ENCODE data around the gene AARS2.
A peak's percentile ranks its signal among the peaks of the same experiment; 100 is the strongest.
"Not testable (repeated sequence)": the region's sequence is repeated elsewhere in the genome, so short reads cannot be mapped to it uniquely, and the experiment has no call there.

Gene AARS2

DNA sequence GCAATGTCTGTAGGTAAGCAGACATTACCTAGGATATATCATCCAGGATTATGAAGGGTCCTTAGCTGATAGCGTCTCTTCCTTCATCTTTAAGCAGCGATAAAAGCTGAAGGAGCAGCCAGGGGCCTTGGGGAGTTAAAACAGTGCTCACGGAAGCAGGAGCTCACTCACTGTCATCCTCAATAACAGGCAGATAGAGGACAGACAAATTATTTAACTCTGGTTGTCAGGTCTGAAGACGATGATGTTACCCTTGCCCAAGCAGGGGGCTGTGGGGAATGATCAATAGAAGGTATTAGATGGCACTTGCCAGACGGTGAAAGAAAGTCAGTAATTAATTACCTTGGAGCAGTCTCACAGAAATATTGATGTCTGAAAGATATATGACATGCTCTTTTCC, 16.7 kb upstream of the AARS2 start:
- DNase-seq = no peak

DNA sequence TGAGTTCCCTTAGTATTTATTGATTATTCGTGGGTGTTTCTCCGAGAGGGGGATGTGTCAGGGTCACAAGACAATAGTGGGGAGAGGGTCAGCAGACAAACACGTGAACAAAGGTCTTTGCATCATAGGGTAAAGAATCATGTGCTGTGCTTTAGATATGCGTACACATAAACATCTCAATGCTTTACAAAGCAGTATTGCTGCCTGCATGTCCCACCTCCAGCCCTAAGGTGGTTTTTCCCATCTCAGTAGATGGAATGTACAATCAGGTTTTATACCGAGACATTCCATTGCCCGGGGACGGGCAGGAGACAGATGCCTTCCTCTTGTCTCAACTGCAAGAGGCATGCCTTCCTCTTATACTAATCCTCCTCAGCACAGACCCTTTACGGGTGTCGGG, 15.1 kb upstream of the AARS2 start:
- DNase-seq = not testable (repeated sequence)

DNA sequence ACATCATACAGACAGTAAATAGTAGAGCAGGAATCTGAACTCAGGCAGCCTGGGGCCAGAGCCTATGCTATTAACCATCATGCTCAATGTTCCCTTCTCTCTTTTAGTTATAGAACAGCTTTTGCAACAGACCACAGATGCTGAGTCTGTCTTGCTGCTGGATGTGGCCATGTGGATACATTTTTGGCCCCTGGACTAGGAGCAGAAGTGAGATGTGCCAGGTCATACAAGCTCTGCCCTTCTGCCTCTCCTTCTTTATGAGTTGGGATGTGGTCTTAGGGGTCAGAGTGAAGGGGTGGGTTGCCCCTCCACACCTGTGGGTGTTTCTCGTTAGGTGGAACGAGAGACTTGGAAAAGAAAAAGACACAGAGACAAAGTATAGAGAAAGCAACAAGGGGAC, 14.6 kb upstream of the AARS2 start:
- DNase-seq = no peak

DNA sequence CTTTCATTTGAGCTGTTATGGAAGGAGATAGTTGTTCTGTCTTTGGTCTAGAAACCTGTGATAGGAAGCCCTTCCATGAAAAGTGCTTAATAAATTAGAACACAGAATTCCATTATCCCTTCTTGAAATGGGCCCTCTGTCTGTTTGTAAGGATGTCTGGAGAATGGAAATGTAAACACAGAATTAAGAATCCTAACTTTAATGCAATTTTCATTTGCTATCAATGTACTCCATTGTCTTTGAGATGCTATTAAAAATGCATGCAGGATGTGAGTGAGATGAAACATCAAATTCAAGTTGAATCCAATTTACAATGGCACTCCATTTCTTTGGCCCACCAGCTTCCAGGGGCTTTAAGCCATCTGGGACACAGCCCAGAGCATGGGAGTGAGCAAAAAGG, 13.9 kb upstream of the AARS2 start:
- no peak for DNase-seq

DNA sequence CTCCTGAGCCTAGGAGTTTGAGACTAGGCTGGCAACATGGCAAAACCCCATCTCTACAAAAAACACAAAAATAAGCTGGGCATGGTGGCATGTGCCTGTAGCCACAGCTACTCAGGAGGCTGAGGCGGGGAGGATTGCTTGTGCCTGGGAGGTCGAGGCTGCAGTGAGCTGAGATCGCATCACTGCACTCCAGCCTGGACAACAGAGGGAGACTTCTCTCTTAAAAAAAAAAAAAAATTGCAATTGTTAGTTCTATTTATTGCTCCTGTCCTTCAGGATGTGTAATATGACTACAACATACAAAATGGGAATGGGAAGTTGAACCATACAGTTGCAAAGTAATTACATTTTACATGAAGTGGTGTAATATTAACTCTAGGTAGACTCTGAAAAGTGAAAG, 8.1 kb upstream of the AARS2 start:
- no peak for DNase-seq

DNA sequence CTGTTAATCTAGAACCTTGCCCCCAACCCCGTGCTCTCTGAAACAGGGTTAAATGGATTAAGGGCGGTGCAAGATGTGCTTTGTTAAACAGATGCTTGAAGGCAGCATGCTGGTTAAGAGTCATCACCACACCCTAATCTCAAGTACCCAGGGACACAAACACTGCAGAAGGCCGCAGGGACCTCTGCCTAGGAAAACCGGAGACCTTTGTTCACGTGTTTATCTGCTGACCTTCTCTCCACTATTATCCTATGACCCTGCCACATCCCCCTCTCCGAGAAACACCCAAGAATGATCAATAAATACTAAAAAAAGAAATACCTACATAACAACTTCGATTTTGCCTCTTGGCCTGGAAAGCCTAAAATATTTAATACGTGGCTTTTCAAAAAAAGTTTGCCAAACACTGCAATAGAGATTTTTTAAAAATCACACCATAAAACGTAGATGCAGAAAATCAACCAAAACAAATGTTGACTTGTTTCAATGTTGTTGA, 4.0 kb upstream of the AARS2 start:
- DNase-seq = not testable (repeated sequence)

DNA sequence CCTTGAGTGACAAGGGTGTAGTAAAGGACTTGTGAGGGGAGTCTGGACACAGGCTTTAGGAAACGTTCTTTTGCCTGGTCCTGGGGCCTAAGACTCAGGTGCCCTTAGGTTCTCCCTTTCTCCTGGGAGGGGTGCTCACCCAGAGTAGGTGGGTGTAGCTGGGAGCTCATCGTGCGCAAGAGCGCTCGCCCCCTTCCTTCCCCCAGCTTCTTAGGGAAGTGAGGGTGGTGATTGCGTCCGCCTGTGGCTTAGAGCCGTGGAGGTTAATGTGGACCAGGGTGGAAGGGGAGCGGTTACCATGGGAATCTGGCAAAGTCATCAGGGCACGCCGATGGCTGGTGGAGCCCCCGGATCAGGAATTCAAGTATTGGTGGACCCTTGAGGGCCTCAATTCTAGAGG, 3.3 kb upstream of the AARS2 start:
- peak; percentile 12 for DNase-seq

DNA sequence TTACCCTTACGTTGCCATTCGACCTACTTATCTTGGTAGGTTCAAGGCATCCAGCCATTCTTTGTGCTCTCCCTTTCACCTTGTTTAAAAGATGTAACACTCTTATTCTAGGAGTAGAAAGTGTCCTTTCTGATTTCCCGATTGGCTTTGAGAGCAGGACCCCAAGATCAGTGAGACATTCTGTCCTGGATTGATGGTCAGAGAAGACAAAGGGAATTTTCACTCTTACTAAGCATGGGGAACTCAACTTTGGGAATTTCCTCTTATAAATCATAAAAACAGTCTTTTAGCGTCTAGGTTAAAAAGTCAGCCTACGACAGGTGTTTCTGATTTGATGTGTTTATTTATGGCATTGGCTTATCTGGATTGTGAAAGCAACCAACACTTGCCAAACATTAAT, 2.8 kb upstream of the AARS2 start:
- no peak for DNase-seq

DNA sequence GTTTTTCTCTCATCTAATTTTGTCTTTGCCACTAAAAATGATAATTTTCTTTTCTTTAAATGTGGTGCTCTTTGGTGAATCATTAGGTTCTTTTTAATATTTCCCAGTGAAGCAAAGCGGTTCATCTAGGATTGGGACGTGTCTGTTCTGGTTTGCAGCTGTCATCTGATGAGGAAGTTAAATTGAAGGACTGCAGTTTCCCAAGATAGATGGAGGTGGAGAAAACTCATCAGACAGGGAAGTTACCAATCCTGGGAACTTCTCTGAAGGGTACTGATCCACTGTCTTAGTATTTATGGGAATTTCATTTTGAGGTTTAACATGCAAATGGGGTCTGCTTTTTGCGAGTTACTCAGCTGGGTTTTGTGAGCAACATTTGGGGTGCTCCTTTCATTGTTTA, 2.4 kb upstream of the AARS2 start:
- peak; percentile 36 for DNase-seq

DNA sequence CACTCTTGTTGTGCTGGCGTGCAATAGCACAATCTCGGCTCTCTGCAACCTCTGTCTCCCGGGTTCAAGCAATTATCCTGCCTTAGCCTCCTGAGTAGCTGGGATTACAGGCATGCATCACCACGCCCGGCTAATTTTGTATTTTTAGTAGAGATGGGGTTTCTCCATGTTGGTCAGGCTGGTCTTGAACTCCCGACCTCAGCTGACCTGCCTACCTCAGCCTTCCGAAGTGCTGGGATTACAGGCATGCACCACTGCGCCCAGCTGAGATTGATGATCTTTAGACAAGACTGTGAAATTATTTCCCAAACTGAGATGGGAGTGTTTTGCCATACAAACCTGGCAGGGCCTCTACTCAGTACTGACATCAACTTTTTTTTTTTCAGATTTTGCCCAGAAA, 1.5 kb upstream of the AARS2 start:
- not testable (repeated sequence) for DNase-seq

DNA sequence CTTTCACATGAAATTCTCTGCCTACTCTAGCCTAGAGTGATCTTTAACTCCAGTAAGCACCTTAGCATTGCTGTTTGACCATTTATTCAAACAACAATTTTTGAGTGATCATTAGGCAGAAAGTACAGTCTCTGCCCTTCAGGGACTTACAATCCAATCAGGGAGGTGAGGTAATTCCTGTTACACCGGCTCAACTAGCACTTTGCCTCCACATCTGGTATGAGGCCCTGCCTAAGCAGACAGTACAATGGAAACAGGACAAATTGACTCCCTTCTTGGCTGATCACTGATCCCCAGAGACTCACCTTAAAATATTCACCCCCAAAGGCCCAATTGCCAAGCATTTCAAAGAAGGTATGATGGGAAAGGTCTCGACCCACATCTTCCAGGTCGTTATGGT, 1.4 kb downstream of the AARS2 start:
- DNase-seq = no peak

DNA sequence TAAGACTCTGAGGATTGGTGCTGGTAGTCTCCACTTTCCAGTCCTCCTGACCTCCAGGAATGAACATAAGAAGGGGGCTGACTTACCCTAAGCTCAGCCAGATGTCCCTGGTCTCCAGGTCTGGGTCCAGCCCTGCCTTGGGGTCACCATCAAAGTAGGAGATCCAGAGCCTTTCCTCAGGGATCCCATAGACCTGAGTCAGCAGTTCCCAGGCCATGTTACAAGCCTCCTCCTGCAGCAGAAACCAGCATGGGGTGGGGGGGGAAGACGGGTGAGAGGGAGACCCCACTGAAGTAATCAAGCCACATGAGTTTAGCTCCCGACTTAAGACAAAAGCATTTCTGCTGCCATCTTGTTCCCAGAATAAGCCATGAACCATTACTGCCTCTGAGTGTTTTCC, 1.8 kb downstream of the AARS2 start:
- no peak for DNase-seq

DNA sequence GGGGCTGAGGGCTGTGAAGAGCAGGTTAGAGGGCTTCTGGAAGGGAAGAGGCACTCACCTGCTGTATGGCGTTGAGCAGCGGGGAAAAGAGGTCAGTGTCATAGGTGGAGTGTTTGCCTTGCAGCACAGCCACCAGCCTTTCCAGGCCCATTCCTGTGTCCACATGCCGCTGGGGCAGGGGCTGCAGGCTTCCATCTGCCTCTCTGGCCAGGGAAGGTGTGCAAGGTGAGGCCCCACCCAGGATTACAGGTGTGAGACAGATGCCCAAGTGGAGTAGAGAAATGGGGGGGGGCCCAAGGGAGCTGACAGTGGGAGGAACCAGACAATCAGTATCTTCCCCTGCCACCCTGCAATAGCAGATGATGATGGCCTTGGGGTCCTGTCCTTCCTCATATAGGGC, 2.9 kb downstream of the AARS2 start:
- DNase-seq = no peak

DNA sequence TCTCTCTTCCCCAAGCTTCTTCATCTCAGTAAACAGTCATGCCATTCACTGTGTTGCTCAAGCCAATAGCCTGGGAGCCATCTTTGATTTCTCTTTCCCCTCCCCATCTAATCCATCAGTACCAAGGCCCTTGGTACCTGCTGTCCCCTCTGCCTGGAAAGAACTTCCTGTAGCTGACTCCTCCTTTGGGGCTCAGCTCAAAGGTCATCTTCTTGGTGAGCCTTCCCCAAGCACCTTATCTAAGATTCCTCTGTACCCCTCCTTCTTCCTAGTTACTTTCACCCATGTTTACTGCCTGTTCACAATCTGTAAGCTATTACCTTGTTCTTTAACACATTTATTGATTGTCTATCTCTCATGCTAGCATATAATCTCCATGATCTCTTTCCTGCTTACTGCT, 3.5 kb downstream of the AARS2 start:
- no peak for DNase-seq

DNA sequence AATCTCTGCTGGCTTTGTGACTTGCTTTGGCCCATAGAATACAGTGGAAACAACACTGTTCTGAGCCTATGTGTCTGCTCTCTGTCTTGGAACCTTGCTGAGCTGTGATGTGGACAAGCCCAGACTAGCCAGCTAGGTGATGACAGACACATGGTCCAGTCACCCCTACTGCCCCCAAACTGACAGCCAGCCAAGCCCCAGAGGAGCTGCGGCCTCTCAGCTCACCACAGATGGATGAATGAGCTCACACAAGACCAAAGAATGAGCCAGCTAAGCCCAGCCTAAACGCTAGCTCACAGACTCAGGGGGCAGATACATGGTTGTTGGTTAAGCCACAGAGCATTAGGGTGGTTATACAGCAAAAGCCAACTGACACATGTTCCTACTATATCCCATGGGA, 4.1 kb downstream of the AARS2 start:
- DNase-seq = no peak

DNA sequence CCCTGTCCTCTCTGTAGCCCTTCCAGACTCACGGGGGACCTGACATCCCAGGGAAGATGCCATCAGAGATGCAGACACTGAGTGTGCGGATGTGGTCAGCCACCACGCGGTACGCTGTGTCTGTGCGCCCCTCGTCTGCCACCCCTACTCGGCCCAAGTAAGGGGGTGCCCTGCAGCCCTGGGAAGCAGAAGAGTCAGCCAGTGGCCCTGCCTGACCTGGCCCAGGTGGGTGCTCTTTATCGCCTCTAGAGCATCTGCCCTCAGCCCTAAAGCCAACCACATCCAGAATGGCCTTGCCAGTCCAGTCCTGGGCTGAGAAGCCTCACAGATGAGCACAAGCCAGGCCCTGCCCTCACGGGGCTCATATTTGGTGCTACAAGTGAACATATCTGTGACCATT, 5.9 kb downstream of the AARS2 start:
- DNase-seq = no peak

DNA sequence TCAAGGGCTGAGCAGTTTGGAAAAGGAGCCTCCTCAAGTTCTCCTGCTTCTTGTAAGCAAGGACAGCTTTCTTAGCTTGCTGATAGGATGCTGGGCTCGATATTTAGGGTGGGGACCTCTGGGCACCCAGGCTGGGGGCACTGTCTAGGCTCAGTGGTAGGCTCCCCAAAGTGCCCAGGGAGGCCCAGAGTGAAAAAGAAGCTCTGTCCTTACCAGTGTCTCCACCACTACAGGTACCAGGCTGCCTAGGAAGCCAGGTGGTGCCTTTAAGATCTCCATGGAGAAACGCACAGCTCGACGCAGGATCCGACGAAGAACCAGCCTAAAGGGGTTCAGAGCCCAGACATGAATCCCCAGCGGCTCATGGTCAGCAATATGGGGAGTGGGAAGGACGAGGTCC, 6.4 kb downstream of the AARS2 start:
- DNase-seq = no peak

DNA sequence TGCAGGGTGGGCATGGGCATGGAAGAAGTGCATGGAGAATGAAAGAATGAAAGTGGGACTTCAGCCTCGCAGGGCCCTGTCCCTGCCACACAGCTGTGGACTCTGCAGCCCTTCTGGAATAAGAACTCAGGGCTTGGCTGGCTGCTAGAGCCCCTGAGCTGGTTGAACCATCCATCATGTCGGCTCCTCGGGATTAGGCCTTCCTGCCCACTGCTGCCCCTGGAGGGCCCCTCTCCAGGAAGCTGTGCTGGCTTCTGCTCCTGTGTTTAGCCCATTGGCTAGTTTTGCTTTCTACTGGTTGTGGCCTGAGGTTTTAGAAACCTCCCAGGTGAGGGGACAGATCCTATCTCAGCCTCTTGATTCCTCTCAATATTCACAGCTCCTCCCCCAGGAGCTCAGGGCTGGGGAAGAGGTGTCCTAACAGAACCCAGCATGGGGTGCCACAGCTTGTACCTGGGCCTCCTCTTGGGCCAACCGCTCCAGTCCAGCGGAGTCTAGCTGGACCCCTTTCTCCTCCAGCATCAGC, 7.9 kb downstream of the AARS2 start:
- no peak for DNase-seq

DNA sequence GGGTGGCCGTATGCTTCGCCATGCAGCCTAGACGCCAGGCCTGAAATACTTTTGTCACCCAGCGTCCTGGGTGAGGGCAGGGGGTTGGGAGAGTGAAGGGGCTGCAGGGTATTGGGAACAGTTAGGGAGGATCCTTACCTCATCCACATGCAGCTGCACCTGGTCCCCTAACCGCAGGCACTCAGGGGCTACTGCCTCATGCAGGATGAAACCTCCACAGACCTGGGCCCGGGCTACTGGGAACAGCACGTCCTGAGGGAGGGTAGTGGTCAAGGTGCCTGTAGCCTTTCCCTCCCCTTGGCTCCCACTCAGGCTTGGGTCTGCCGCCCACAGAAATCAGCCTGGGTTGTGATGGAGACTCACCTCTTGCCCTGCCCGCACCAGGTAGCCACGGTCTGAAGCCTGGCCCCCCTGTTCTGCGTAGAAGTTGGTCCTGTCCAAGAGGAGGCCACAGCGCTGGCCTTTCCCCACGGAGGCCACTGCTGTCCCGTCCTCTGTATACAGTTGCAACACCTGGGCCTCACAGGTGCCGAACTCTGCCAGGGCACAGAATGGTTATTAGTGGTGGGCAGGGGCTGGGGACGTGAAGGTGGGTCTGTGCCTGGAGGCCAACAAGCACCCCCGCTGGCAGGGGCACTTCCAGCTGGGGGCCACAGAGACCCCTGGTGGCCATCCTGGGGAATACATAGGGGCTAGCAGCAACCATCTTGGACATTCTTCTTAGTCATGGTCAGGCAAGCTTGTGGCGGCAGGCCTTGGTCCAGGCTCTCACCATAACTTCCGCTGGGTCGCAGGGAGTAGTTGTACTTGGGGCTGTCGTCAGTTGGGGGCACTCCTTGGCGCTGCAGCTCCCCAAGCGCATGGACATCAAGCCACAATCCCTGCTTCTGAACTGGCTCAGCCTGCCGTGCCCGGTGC, 8.6 kb downstream of the AARS2 start:
- peak; percentile 25 for DNase-seq

DNA sequence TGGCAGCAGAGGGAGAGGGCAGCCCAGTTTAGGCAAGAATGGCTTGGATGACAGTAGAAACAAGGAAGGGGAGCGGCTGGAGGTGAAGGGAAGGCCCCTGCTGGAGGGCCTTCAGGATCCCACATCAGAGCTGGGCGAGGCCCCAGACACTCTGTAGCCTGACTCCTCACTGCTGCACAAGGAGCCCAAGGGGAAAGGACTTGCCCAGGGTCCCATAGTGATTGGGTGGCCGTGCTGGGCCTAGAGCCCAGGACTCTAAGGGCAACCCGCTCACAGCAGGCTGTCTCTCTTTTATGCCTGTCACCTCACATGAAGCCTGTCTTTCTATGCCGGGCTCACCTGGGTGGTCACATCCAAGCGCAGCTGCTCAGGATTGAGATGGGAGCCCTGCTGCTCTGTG, 9.3 kb downstream of the AARS2 start:
- no peak for DNase-seq

DNA sequence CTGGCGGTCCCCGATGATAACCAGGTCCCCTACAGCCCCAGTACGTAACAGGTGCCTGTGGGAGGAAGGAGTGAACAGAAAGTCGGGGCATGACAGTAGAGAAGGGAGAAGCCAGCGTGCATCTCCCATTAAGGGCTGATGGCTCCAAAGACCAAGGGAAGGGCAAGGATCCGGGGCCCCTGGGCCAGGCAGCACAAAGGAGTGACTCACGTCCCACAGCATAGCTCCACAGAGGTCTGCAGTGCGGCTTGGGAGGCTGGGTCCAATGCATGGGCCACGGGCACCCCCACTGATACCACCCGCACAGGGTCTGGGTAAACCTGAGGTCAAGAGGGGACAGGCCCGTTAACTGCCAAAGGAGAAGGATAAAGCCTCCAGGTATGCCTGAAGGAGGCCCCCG, 10.3 kb downstream of the AARS2 start:
- DNase-seq = no peak

DNA sequence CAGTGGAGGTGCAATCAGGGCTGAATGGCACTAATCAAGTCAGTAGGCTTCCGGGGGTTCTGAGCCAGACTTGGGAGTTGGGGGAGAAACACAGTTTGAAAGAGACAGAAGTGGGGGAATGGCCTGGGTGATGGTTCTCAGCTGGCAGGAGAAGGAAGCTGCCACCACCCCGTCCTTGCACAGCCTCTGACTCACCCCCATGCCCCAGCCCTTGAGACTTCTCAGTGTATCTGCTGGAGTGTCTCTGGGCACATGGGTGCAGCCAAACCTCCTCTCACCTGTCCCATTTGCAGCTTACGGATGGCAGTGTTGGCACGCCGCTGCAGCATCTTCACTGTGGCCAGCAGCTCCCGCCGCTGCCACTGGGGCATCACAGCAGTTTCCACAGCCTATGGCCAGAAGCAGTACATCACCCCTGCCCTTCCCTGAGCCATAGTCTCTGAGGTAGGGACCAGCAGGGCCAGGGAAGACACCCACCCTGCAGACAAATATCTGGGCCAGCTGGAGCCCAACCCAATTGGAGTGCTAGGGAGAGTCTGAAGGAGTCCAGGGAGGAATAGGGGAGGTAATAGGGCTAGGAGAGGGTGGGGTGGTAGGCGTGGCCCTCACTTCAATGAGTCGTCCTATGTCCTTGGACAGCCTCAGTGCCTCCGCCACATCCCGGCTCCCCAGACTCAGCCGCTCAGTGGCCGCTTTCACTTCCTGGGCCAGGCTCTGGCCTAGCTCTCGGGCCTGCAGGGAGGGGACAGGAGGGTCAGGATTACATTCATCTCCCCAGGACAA, 11.2 kb downstream of the AARS2 start:
- DNase-seq = no peak

DNA sequence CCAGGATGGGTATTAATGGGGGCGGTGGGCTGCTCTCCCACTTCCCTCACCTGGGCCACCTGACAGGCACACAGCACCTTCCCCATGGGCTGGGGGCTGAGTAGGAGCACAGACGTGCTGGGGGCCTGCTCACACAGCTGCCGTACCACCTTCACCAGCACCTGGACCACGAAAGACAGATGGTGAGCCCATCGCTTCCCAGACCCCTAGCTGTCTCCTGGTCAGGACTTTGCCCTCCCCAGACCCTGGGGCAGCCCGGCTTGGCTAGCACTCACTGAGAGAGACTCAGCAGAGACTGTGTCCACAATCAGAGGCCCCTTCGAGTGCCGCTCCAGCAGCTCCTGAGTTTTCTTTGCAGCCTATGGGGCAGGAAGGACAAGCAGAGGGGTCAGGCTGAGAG, 12.0 kb downstream of the AARS2 start:
- DNase-seq = no peak

DNA sequence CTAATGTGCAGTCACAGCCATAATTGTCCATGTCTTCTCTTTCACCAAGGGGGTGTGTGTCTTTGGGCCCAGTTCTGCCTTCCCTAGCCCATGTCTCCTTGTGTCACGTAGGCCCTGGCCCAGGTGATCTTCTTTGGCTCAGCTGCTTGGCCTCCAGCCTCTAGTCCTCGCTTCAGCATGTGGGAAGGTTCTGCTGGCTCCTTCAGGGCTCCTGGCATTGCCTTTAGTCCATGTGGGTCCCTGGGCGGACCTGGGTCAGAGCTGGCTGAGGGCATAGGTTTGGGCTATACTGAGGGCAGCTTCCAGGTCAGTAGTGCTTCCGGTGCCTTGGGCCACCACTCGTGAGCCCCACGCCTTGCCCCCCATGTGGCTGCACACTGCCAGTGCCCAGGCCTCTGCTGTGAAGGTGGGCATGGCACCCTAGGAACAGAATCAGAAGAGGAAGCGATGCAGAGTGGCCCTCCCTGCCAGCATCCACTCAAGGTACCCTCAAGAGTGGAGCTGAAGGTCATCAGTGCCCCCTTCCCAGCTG, 12.8 kb downstream of the AARS2 start:
- no peak for DNase-seq
